GM21786 (cell line): ENCODE results near the gene AMER1.
A peak's percentile ranks its signal among the peaks of the same experiment; 100 is the strongest.
"Not testable (repeated sequence)": the region's sequence is repeated elsewhere in the genome, so short reads cannot be mapped to it uniquely, and the experiment has no call there.

ENCODE experiments used
- ATAC-seq: cut with Tn5 transposase; IDR thresholded peaks from one replicate; pipeline ENCODE4 v1.9.1; 2021; ENCODE audit not compliant: unreplicated experiment

AMER1 gene

DNA sequence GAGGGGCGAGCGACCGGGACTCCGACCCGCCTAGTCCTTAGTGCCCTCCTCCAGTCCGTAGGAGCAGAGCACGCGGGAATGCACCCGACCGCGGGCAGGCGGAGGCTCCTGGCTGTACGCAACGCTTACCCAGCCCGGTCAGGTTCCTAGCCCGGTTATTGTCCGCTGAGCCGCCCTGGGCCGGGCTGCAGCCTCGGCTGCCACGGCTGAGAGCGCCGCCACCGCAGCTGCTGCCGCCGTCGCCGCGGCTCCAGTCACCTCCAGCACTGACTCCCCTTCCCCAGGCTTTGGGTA is at the start of gene AMER1:
TSS of gene AMER1 (minus strand) at position 268 of the 294 bp plus-strand sequence. CDS start 12,422 bp downstream, outside the sequence.
- ATAC-seq: peak; percentile 32

GRCh38 chrX:64230123-64230970 is 24.8 kb upstream of the AMER1 start, which contains the start of gene ASB12:
TSS of gene ASB12 (minus strand) at chrX:64230607. CDS start at chrX:64225650, 4,957 bp downstream.
- ATAC-seq: no peak

DNA sequence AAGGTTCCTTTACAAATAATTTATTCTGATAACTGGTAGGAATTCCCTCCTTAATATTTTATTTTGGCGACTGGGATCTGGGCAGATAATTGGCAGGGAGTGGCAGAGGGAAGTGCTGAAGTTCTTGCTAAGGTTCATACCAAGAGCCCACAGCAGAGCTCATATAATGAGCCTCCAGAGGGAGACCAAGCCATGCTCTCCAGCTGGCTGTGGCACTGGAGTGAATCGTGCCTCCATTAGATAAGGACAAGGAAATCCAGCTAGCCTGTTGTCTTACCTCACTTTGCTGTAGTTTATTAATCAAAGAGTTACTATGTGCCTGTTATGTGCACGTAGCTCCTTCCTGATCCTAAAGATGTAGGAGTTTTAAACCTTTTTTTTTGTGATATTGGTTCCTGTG is 23.6 kb upstream of the AMER1 start:
- no peak for ATAC-seq

- no peak for ATAC-seq
Observed at GRCh38 chrX:64218023-64218422, 12.5 kb upstream of the AMER1 start.

DNA sequence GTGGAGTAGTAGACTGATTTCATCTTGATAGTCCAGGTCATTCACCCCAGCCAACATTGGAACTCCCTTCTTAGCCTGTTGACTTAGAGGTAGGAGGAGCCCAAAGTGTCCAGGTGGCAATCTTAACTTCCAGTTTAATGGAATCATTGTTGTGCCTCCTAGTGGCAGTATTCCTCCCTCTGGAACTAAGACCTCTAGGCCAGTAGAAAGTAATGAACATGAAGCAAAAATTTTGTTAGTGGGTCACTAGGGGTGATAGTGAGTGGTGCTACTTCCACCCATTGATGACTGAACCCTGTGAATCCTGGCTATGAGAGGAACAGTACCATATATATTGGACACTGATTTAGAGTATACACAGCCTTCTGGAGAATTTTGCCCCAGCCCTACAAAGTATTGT is 8.5 kb upstream of the AMER1 start:
- ATAC-seq: not testable (repeated sequence)

- no peak for ATAC-seq
Observed at GRCh38 chrX:64206556-64207162, 1.2 kb upstream of the AMER1 start.

DNA sequence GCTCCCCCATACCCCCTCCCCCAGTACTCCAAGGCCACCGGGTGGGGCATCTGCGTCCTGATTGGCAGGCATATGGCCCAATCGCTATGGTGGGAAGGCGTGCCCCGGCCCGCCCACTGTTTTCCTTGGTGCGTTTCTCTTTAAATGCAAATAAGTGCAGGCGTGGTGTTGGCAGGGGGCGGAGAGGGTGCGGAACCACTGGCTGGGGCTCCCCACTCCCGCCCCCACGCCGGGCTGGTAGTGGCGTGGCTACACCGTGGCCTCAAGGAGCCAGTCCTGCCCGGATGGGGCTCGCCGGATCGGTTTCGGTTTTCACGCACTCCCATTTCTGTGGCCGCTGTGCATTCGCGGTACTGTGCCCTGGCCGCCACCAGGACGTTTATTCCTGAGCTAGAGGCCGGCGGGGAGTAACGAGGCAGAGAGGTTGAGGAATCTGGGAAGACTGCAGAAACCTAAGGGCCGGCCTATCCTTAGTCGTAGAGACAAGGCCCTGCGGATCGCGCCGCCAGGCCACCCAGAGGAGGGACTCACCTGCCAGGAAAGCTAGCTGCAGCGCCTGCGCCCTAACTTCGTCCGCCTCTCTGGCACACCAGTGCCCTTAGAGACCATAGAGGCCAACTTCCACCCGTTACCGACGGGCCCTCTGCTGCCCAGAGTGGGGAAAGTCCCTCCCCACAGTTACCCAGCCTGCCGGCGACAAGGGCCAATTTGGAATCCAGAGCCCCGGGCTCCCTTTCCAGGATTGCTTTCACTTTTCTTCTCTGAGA is 410 bp upstream of the AMER1 start:
- peak; percentile 83 for ATAC-seq

- peak; percentile 2 for ATAC-seq
Observed at GRCh38 chrX:64204701-64205440, 637 bp downstream of the AMER1 start.

- ATAC-seq: no peak
Observed at GRCh38 chrX:64204252-64204651, 1.3 kb downstream of the AMER1 start.

- ATAC-seq: no peak
Observed at GRCh38 chrX:64202808-64203325, 2.6 kb downstream of the AMER1 start.

GRCh38 chrX:64198036-64198435 is 7.5 kb downstream of the AMER1 start:
- ATAC-seq: peak; percentile 56

- ATAC-seq: no peak
Observed at GRCh38 chrX:64196606-64197005, 8.9 kb downstream of the AMER1 start.

DNA sequence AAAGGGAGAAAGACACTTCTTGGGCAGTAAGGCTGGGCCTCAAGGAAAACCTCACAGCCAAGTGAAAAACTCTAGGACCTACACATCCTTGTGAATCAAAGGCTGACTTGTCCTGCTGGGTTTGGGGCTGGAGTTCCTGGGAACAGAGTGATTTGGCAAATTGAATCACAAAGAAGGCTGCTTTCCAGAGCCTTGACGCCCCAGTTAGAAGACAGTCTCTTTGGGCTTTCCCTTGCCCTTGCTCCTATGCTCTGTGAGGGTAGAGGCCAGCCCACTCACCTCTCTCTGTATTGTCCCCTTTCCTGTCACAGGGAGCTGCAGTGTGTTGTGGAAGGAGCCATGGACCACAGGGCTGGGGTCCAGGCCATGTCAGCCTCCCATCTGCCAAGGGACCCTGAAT is 9.6 kb downstream of the AMER1 start:
- no peak for ATAC-seq

DNA sequence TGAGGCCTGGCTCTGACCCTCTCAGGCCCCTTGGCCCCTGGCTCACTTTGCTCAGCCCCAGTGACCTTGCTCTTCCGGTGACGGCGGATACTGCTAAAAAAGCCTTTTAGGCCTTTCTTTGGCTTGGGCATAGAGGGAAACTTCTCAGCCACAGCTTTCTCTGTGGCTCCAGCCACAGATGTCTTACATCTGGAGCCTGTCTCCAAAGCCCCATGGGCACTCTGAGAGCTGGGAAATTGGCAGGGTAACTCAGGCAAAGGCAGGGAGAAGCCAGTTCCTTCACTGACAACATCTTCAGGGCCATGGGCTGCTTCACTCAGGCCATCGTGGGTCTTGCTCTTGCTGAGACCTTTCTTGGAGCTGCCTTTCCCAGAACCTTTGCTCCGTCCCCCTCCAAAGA is 12.8 kb downstream of the AMER1 start:
- no peak for ATAC-seq

GRCh38 chrX:64192040-64192439 is 13.5 kb downstream of the AMER1 start:
- ATAC-seq: no peak

GRCh38 chrX:64191281-64192010 is 14.1 kb downstream of the AMER1 start:
- ATAC-seq: no peak

- ATAC-seq: no peak
Observed at GRCh38 chrX:64190136-64190740, 15.3 kb downstream of the AMER1 start.

DNA sequence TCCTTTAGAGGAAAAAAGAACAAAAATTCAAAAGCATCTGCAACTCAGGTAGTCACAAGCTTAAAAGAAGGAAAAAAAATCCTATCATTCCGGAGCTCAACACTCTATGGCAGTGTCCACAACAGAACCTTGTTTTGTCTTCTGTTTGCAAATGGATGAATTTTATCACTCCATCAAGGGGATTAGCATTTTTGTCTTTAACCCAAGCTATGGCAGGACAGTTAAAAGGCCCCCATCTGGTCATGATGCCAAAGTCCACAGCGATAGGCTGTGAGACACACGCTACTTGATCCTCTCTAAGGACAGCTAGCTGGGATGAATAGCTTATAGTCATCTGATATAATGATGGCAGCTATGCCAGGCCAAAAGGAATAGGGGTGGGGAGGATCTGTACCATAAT is 16.6 kb downstream of the AMER1 start:
- ATAC-seq: no peak

- no peak for ATAC-seq
Observed at GRCh38 chrX:64187762-64188150, 17.8 kb downstream of the AMER1 start.
